K562 (cell line): ENCODE data around the gene SHANK1.

ENCODE experiments used
- HNRNPLL ChIP-seq: fragments of 200-400 bp; formaldehyde crosslinking; IDR thresholded peaks from 2 replicates; pipeline ENCODE4 v1.6.1; 2017; ENCODE audit warnings: low read length, low read depth, mild to moderate bottlenecking; ENCODE audit not compliant: poor library complexity, severe bottlenecking
- KDM5B ChIP-seq: fragments of 200-600 bp; sonication (generic); IDR thresholded peaks from 2 replicates; pipeline ENCODE4 v1.6.1; 2012; ENCODE audit warnings: low read depth, mild to moderate bottlenecking, moderate library complexity, low read length, control low read depth, inconsistent platforms; ENCODE audit not compliant: insufficient replicate concordance
- RBM14 ChIP-seq: fragments of 200-400 bp; formaldehyde crosslinking; IDR thresholded peaks from 2 replicates; pipeline ENCODE4 v1.6.1; 2018; ENCODE audit warnings: low read depth, mild to moderate bottlenecking, low read length, moderate library complexity, borderline replicate concordance; ENCODE audit not compliant: insufficient read depth

- TF ChIP-seq RBM14 (no peak), HNRNPLL (no peak), KDM5B (no peak)
Observed at GRCh38 chr19:50676625-50677197, 42.9 kb downstream of the SHANK1 start.
